ENCODE results near the gene MICOS13. TPM values are rescaled to one million over a fixed set of nuclear protein-coding genes. Genes with fewer than 3 reads are reported as not detected.
A peak's percentile ranks its signal among the peaks of the same experiment; 100 is the strongest.

Gene MICOS13
- total and polyA plus RNA-seq, 2 experiments from 2014 or later: 15.5 to 54.6 TPM

- Mint-ChIP-seq H3K27ac (no peak overlapping the region), H3K27me3 (ENCODE audit: insufficient read depth, low read depth, poor library complexity) (peaks cover 27% of the 10 kb centered on the region), H3K4me3 (peak overlapping the region; percentile 98), H3K4me1 (peaks cover 16% of the 10 kb centered on the region), H3K36me3 (ENCODE audit: low read depth) (no peaks in the 10 kb centered on the region; the same call in 1 of the 3 replicates), H3K9me3 (no peaks in the 10 kb centered on the region)
- Histone ChIP-seq H3K27me3 (ENCODE audit: insufficient read depth) (no peaks in the 10 kb centered on the region), H3K4me3 (peak overlapping the region; percentile 89), H3K4me1 (ENCODE audit: insufficient read depth) (peaks cover 2% of the 10 kb centered on the region; the same call in 1 of the 2 replicates), H3K4me2 (peak overlapping the region; percentile 95), H3K79me2 (replicated peaks; ENCODE audit: insufficient read depth) (no peaks in the 10 kb centered on the region), H2AFZ (peak overlapping the region; percentile 87), H3K36me3 (ENCODE audit: insufficient read depth) (no peaks in the 10 kb centered on the region), H4K20me1 (replicated peaks; ENCODE audit: insufficient read depth) (0 out of 2 replicates have a peak, but pooled peaks cover 4% of the 10 kb centered on the region), H3K27ac (ENCODE audit: low read depth) (no peak overlapping the region), H3F3A (replicated peaks; ENCODE audit: low read depth) (0 out of 2 replicates have a peak, but pooled peaks cover 8% of the 10 kb centered on the region), H3K9me2 (ENCODE audit: insufficient read depth) (peaks cover 7% of the 10 kb centered on the region)
- TF ChIP-seq ZNF462 (CRISPR knock-in tag; IDR thresholded peaks at IDR 0.05) (no peak), JUNB (IDR thresholded peaks at IDR 0.05; ENCODE audit: unreplicated experiment) (no peak), STAT1 (IDR thresholded peaks at IDR 0.05; ENCODE audit: unreplicated experiment) (no peak), CREB1 (CRISPR knock-in tag; IDR thresholded peaks at IDR 0.05; ENCODE audit: low read depth) (no peak), ZNF331 (CRISPR knock-in tag; IDR thresholded peaks at IDR 0.05; ENCODE audit: low read depth) (no peak), POLR2AphosphoS5 (IDR thresholded peaks at IDR 0.05; ENCODE audit: low read depth) (no peak), EZH2phosphoT487 (IDR thresholded peaks at IDR 0.05; ENCODE audit: unreplicated experiment) (no peak), ZNF114 (CRISPR knock-in tag; IDR thresholded peaks at IDR 0.05) (no peak), NANOG (IDR thresholded peaks at IDR 0.05; ENCODE audit: borderline replicate concordance) (no peak), EZH2 (IDR thresholded peaks at IDR 0.05; ENCODE audit: low read depth, unreplicated experiment) (no peak), ETS1 (IDR thresholded peaks at IDR 0.05) (no peak), CTCF (conservative IDR thresholded peaks at IDR 0.05; ENCODE audit: low read depth in 2 of 2) (no peak), REST (IDR thresholded peaks at IDR 0.05; ENCODE audit: unreplicated experiment) (no peak)
- ATAC-seq (no peak), DNase-seq (ENCODE audit: low spot score) (no peak)
Observed at GRCh38 chr19:5681391-5682106, 1.2 kb upstream of the MICOS13 start.

Data from GM23338 (cell line).